Esophagus muscularis mucosa (tissue), 4 donors: ENCODE measurements around the gene BRD7. TPM values are rescaled to one million over a fixed set of nuclear protein-coding genes. Genes with fewer than 3 reads are reported as not detected.

Source experiments
- DNase-seq: peaks from one replicate; pipeline ENCODE4 v3.0.0-alpha.2; 2017; ENCODE audit errors: extremely low spot score
- H3K27ac ChIP-seq, 4 donors: fragments of 200-600 bp; sonication (generic); replicated peaks in 1 of 4; 1 replicate in 3 of 4; 2 replicates in 1 of 4; pipeline ENCODE4 v1.5.1; 2016 to 2019; ENCODE audit warnings: mild to moderate bottlenecking in 1 of 4
- H3K27me3 ChIP-seq, 4 donors: fragments of 200-600 bp; sonication (generic); one replicate each; pipeline versions ENCODE4 v1.5.1 to v1.6.0; 2016 to 2019
- H3K36me3 ChIP-seq, 4 donors: fragments of 200-600 bp; sonication (generic); one replicate each; pipeline ENCODE4 v1.5.1; 2016 to 2019
- H3K4me1 ChIP-seq, 4 donors: fragments of 200-600 bp; sonication (generic); one replicate each; pipeline ENCODE4 v1.5.1; 2016 to 2019
- H3K4me3 ChIP-seq, 4 donors: fragments of 200-600 bp; sonication (generic); 1 replicate in 2 of 4; 2 replicates in 2 of 4; pipeline ENCODE4 v1.5.1; 2016 to 2019; ENCODE audit warnings: mild to moderate bottlenecking in 4 of 4, moderate library complexity in 1 of 4
- H3K9me3 ChIP-seq, 4 donors: fragments of 200-600 bp; sonication (generic); 1 replicate in 3 of 4; 2 replicates in 1 of 4; pipeline ENCODE4 v1.5.1; 2016 to 2019
- CTCF ChIP-seq, 3 experiments: fragments of 200-600 bp in 2 of 3; fragments of 450-650 bp in 1 of 3; sonication (generic) in 2 of 3; IDR thresholded peaks; one replicate each; pipeline ENCODE4 v1.5.1; 2017 to 2019; ENCODE audit warnings: antibody characterized with exemption in 3 of 3, mild to moderate bottlenecking in 2 of 3, moderate library complexity in 1 of 3
- EP300 ChIP-seq: sonication (generic); formaldehyde crosslinking; IDR thresholded peaks from one replicate; pipeline ENCODE4 v1.6.1; 2017; ENCODE audit warnings: antibody characterized with exemption
- POLR2A ChIP-seq: fragments of 450-650 bp; IDR thresholded peaks from one replicate; pipeline ENCODE4 v1.6.1; 2017; ENCODE audit warnings: antibody characterized with exemption, moderate library complexity, mild to moderate bottlenecking, low read depth
- POLR2AphosphoS5 ChIP-seq, 2 donors: sonication (generic); formaldehyde crosslinking; IDR thresholded peaks; one replicate each; pipeline ENCODE4 v1.6.1; 2017; ENCODE audit warnings: antibody characterized with exemption in 2 of 2
- WGBS: methylation state at CpG from one replicate; pipeline ENCODE4 v1.1.5; 2018; 5-methylcytosine and 5-hydroxymethylcytosine counted together
- intact Hi-C: fragments of 100-400 bp; cut with DNase I; formaldehyde crosslinking; loops from one replicate; pipeline ENCODE4 v1.15.1; 2023
- total RNA-seq, 4 donors: library from RNA; depleted of rRNA; stranded (reverse); fragments of >200 nt; gene quantifications; one replicate each; pipeline versions ENCODE4 v1.1.0 to v1.2.1, GENCODE V29; 2016

BRD7 gene
- total RNA-seq, 4 donors from 2014 or later: 49.5 to 68.1 (median 56.5) TPM

- no peaks in the 10 kb centered on the region for H3K9me3 ChIP-seq
- intact Hi-C loops: loop anchor here (2.0 to 10.0 kb wide), 7 partner anchors 121 to 374 kb away; partner anchors contain the start of genes CYLD, HEATR3, NKD1 and TENT4B
- peak overlapping the region; percentile 77 to 99 (median 98) for H3K4me3 ChIP-seq
- H3K27ac ChIP-seq: peak overlapping the region; percentile 77 to 85 (median 82)
- no peaks in the 10 kb centered on the region for H3K27me3 ChIP-seq
- peaks cover 0 to 19% (median 14%) of the 10 kb centered on the region in 4 donors for H3K36me3 ChIP-seq
- H3K4me1 ChIP-seq: peaks cover 30 to 62% (median 60%) of the 10 kb centered on the region in 4 donors
- WGBS: 5% methylated on average over 23 of the region's 23 CpGs
- DNase-seq: no peak
- TF ChIP-seq POLR2AphosphoS5 (IDR thresholded peaks at IDR 0.05): no peak
- no peak for TF ChIP-seq POLR2A
- TF ChIP-seq EP300: no peak
These were observed 895 bp downstream of the BRD7 start for GRCh38 chr16:50367777-50368409.

- TF ChIP-seq POLR2A (no peak), POLR2AphosphoS5 (IDR thresholded peaks at IDR 0.05) (no peak), EP300 (no peak), CTCF (IDR thresholded peaks at IDR 0.05) (no peak)
- no peaks in the 10 kb centered on the region for H3K27me3 ChIP-seq
- no peaks in the 10 kb centered on the region for H3K9me3 ChIP-seq
- no peak overlapping the region for H3K27ac ChIP-seq
- intact Hi-C loops: loop anchor here (5.0 to 10.0 kb wide), 6 partner anchors 119 to 376 kb away; partner anchors contain the start of genes CYLD, HEATR3, NKD1 and TENT4B
- no peak for DNase-seq
- H3K4me3 ChIP-seq: no peak overlapping the region
- 46% methylated on average over 2 of the region's 2 CpGs for WGBS
- H3K4me1 ChIP-seq: peaks cover 29 to 70% (median 59%) of the 10 kb centered on the region in 4 donors
- H3K36me3 ChIP-seq: peaks cover 0 to 25% (median 17%) of the 10 kb centered on the region in 4 donors
These were observed 2.8 kb downstream of the BRD7 start for GRCh38 chr16:50365791-50366575.

GRCh38 chr16:50363656-50364055 lies 5.1 kb downstream of the BRD7 start:
- no peak for TF ChIP-seq POLR2A
- no peak for TF ChIP-seq POLR2AphosphoS5 (IDR thresholded peaks at IDR 0.05)
- TF ChIP-seq CTCF (IDR thresholded peaks at IDR 0.05): no peak
- TF ChIP-seq EP300: no peak
- no peak for DNase-seq
- Histone ChIP-seq H3K36me3 (peaks cover 0 to 25% (median 17%) of the 10 kb centered on the region in 4 donors), H3K27ac (no peak overlapping the region), H3K4me3 (no peak overlapping the region), H3K27me3 (no peaks in the 10 kb centered on the region), H3K4me1 (peaks cover 31 to 84% (median 68%) of the 10 kb centered on the region in 4 donors), H3K9me3 (no peaks in the 10 kb centered on the region)
- WGBS: 92% methylated on average over 10 of the region's 10 CpGs
- intact Hi-C loops: loop anchor here (10.0 kb wide), 2 partner anchors 209 to 299 kb away; partner anchors contain the start of genes HEATR3 and TENT4B

- peaks cover 10 to 62% (median 46%) of the 10 kb centered on the region in 4 donors for H3K4me1 ChIP-seq
- no peaks in the 10 kb centered on the region for H3K9me3 ChIP-seq
- no peak for DNase-seq
- H3K27me3 ChIP-seq: no peaks in the 10 kb centered on the region
- peak overlapping the region; percentile 60 to 68 (median 64) for H3K27ac ChIP-seq
- no peak for TF ChIP-seq EP300
- TF ChIP-seq POLR2AphosphoS5 (IDR thresholded peaks at IDR 0.05): no peak
- no peak for TF ChIP-seq POLR2A
- no peak for TF ChIP-seq CTCF (IDR thresholded peaks at IDR 0.05)
- H3K4me3 ChIP-seq: no peak overlapping the region
- WGBS: 45% methylated on average over 3 of the region's 3 CpGs
- H3K36me3 ChIP-seq: peaks cover 0 to 39% (median 21%) of the 10 kb centered on the region in 4 donors
- intact Hi-C loops: loop anchor here (10.0 kb wide), 2 partner anchors 206 to 296 kb away; partner anchors contain the start of genes HEATR3 and TENT4B
These were observed 8.0 kb downstream of the BRD7 start for GRCh38 chr16:50360779-50361178.
